GM18867 (cell line): ENCODE results near the gene ZMIZ1.

ENCODE experiments used
- ATAC-seq: cut with Tn5 transposase; IDR thresholded peaks from one replicate; pipeline ENCODE4 v1.9.1; 2021; ENCODE audit warnings: mild to moderate bottlenecking, moderate library complexity; ENCODE audit not compliant: unreplicated experiment

Gene ZMIZ1

DNA sequence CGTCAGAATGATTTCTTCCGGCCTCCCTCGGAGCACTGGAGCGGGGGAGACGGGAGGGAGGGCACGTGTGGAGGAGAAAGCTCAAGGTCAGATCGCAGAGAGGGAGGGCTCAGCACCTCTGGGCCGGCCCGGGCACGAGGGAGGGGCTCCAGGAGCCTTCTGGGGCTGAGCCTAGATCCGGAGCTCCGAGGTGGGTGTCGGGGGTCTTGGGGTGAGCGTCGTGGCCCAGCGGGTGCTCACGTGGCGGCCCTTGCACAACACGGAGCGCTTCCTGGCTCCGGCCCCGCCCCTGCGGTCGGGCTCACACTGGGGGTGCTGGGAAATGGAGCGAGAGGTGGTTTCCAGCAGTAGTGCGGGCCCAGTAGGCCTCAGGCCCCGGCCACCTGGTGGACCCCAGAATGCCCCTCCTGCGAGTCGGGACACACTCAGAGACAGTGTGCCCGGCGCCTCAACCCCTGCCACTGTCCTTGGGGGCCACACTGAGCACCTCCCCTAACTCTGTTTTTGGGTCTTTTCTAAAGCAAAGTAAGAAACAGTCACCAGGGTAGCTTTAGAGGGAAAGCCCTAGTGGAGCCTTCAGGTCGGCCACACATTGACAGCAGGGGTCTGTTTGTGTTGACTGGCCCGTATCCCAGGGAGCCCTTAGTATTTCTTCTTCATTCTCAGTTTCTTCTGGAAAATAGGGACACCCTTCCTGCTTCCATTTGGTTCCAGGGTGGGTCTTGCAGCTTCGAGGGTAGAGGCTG, 279.3 kb downstream of the ZMIZ1 start:
- ATAC-seq: peak; percentile 77

DNA sequence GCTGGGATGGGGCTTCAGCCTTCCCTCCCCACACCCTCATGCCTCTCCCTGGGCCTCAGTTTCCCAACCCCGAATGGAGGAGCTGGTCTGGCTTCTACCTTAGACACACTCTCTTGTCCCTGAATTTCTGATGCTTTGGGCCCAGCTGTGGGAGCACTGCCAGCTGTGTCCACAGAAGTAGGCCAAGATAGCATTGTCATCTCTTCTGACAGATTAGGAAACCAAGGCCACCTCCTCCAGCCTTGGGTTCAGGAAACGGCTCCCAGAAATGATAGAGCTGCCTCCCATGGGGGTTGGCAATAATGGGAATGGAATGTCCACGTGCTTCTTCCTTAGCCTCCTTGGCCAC, 279.8 kb downstream of the ZMIZ1 start:
- ATAC-seq: no peak

DNA sequence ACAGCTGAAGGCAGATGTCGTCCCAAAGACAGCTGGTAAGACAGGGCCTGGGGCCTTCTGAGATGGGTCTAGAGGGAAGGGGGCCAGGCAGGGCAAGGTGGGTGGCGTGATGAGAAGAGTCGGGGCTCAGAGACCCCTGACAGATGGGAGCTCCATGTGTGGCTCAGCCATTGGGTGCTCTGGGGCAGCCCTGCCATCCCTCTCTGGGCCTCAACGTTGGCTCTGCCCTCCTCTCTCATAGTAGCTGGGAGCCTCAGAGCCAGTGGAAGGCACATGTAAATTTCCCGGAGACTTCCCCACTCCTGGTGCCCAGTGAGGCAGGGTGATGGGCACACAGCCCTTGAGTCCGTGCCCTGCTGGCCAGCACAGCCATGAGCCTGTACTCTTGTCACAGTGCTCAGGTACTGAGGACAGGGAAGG, 280.3 kb downstream of the ZMIZ1 start:
- ATAC-seq: no peak

DNA sequence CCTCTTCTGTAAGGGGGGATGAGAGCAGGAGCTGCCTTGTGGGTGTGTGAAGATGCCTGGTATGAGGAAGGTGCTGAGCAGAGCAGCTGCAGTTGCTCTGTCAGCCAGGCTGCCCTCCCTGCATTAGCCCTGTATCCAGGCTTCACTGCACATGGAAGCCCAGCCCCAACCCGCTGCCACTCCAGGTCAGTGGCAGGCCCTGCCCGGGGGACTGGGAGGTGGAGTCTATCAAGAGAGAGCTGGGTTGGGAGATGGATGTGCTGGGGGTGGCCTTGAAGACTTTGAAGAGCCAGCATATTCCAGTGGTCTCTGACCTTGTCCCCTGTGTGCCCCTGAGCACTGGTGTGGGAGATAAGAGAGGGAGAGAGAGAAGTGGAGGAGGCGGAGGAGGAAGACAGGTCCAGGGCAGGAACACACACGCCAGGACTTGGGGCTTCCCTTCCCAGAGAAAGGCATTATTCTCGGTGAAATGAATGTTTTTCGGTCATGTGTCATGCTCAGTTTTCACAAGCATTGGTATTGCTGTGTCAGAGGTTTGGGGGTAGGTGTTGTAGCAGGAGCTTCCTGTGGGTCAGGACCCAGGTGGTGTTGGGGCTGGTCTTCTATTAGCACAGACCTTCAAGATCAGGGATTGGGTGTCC, 281.1 kb downstream of the ZMIZ1 start:
- no peak for ATAC-seq

DNA sequence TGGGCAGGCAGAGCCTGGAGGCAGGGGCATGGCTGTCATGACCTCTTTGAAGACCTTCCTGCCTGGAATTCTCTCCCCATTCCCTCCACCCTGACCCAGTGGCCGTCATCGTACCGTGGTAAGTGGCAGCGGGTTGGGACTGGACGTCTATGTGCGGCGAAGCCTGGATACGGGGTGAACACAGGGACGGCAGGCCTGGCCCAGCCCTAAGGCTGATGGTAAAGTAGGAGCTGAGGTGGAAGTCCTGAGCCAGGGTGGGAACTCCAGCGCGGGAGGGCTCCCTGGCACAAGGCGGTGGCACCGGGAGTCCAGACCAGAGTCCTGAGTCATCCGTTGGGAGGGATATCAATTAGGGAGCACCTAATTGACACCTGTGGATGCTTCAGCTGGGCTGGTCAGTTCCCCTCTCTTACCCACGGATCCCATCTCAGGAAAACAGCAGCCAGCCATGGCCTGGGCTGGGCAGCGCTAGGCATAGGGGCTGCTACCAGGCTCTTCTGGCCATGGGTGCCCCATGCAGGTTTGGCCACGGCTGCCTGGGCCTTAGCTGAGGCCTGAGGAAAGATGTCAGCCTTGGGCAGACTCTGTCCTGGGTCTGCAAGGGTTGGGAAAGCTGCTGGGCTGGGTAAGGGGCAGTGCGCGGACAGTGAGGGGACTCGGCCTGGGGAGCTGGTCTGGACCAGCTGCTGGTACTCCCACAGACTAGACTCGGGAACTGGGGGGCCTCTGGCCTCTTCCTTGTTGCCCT, 281.8 kb downstream of the ZMIZ1 start:
- ATAC-seq: no peak

DNA sequence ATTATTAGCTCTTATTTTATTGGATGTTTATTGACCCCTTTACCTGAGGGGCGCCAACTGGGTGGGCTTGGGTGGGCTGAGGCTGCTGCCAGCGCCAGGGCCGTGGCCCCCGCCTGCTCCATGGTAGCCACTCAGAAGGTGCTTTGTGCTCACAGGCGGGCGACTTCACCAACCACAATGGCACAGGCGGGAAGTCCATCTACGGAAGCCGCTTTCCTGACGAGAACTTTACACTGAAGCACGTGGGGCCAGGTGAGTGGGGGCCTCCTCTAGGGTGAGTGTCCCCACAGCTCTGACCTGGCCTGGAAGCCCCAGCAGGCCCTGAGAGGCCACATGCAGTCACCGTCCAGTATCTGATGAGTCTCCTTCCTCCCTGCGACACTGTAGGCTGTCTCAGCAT, 282.6 kb downstream of the ZMIZ1 start:
- no peak for ATAC-seq

DNA sequence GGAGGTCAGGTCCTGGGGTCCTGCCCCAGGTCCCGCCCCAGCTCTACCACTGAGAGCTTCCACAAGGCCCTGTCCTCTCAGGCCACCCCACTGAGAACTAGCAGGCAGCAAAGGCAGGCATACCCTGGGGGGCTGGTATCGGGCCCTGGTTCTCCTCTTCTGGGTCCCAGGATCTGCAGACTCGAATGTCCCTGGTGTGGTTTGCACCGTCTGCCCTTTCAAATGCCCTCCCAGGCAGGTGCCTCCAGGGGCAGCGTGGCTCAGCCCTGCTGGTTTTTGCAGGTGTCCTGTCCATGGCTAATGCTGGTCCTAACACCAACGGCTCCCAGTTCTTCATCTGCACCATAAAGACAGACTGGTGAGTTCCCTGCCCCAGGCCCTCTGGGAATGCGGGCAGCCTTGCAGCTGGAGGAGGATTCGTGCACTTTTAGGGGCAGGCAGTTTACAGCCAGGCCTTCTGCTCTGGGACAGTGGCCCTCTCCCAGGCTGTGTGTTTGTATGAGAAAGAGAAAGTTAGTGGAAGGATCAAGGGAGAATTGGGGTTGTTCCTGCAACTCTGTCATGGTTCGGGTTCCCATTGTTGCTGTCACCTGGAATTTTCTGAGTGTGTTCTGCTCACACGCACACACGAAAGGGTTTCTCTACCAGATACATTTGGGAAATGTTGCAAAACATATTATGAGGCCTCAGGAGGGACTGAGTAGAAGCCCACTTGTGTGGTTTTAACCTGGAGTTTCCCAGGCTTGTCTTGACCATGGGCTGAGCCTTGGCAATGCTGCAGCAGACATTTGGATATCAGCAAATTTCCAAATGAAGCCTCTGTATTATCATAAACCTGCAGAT, 283.5 kb downstream of the ZMIZ1 start:
- ATAC-seq: no peak

DNA sequence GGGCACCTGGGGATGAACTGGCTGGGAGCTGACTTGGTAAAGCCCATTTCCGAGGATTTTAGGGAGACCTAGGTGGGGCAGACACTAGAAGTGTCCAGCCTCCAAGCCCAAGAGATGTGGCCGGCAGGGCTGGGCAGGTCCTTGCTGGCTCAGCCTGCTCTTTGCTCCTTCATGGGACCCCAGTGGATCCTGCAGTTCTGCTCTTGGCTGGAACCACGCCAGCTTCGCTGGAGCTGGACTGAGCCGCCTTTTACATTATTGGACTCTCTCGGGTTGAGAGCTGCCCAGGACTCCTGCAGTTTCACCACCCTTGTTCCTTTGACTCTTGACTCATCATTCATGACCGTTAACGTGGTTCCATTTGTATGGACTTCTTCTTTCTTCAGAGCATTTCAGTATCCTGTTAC, 284.2 kb downstream of the ZMIZ1 start:
- no peak for ATAC-seq

DNA sequence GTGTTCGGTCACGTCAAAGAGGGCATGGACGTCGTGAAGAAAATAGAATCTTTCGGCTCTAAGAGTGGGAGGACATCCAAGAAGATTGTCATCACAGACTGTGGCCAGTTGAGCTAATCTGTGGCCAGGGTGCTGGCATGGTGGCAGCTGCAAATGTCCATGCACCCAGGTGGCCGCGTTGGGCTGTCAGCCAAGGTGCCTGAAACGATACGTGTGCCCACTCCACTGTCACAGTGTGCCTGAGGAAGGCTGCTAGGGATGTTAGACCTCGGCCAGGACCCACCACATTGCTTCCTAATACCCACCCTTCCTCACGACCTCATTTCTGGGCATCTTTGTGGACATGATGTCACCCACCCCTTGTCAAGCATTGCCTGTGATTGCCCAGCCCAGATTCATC, 285.0 kb downstream of the ZMIZ1 start:
- no peak for ATAC-seq

DNA sequence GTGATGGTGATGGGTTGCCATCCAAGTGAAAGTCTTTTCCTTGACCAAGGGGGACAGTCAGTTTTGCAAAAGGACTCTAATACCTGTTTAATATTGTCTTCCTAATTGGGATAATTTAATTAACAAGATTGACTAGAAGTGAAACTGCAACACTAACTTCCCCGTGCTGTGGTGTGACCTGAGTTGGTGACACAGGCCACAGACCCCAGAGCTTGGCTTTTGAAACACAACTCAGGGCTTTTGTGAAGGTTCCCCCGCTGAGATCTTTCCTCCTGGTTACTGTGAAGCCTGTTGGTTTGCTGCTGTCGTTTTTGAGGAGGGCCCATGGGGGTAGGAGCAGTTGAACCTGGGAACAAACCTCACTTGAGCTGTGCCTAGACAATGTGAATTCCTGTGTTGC, 285.4 kb downstream of the ZMIZ1 start:
- ATAC-seq: no peak

DNA sequence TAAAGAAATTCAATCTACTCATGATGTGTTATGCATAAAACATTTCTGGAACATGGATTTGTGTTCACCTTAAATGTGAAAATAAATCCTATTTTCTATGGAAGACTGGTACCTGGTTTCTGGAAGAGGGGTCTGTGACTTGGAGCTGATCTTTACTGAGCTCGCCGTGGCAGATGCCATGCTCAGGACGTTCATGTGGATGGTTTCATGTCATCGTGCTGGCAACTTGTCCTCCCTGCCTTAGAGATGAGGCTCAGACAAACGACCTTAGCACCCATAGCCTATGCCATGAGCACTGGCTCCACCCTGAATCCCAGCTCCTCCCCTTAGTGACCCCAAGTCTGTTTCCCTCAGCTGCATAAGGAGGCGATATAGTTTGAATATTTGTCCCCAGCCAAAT, 285.8 kb downstream of the ZMIZ1 start:
- ATAC-seq: no peak

DNA sequence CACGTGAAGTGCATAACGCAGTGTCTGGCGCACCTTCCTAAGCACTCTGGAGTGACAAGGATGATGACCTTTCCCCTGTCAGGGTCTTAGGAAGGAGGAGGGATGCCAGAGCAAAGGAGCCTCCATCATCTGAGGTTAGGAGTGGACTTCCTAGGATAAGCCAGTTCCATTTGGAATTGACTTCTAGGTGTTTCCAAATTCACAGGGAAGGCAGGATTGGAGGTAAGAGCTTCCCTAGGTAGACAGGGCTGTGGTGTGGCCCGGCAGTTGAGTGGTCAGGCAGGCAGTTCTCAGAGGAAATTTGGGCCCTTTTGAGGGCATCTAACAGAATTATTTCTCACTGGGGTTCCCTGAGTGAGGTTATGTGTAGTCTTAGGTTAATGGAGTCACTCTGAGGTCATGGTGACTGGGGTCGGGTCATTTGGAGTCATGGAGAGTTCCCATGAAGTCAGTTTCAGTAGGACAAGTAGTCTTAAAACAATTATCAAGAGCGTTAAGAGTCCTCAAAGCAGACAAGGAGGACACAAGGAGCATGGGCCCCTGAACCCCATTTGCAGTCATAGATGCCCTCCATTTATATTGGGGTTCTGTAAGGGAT, 286.8 kb downstream of the ZMIZ1 start:
- ATAC-seq: no peak

DNA sequence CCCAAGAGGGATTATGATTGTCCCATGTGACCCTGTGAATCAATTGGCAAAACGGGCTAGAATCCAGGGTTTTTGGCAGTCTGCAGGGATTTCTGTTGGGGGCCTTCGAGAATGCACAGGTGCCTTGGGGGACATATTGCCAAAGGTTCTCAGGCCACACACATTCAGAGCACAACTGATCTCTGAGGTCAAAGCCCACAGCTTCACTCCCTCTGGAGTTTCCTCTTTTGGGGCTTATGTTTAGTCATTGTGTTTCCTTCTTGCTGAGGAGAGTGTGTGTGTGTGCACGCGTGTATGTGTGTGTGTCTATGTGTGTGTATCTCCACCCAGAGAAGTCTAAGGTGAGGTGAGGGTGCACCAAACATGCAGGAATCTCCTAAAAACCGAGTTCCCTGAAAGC, 287.3 kb downstream of the ZMIZ1 start:
- no peak for ATAC-seq

DNA sequence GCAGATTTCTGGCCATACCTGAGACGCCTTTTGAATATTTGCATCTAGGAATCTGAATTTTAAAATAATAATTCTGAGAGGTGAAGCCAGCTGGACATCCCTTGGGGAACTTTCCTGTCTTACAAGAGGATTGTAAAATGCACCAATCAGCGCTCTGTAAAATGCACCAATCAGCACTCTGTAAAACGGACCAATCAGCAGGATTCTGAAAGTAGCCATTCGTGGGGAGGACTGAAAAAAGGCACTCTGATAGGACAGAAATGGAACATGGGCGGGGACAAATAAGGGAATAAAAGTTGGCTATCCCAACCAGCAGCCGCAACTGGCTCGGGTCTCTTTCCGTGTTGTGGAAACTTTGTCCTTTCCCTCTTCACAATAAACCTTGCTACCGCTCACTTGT, 288.4 kb downstream of the ZMIZ1 start:
- ATAC-seq: no peak

DNA sequence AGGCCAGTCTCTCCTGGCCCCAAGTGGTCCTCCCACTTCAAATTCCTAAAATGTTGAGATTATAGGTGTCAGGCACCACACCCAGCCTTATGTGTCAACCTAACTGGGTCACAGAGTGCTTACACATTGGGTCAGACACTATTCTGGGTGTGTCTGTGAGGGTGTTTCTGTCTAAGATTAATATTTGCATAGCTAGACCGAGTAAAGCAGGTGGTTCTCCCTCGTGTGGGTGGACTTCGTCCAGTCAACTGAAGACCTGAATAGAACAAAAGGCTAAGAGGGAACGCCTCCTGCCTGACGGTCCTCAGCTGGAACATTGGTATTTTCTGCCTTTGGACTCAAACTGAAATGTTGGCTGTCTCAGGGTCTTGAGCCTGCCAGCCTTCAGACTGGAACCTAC, 290.0 kb downstream of the ZMIZ1 start:
- no peak for ATAC-seq

DNA sequence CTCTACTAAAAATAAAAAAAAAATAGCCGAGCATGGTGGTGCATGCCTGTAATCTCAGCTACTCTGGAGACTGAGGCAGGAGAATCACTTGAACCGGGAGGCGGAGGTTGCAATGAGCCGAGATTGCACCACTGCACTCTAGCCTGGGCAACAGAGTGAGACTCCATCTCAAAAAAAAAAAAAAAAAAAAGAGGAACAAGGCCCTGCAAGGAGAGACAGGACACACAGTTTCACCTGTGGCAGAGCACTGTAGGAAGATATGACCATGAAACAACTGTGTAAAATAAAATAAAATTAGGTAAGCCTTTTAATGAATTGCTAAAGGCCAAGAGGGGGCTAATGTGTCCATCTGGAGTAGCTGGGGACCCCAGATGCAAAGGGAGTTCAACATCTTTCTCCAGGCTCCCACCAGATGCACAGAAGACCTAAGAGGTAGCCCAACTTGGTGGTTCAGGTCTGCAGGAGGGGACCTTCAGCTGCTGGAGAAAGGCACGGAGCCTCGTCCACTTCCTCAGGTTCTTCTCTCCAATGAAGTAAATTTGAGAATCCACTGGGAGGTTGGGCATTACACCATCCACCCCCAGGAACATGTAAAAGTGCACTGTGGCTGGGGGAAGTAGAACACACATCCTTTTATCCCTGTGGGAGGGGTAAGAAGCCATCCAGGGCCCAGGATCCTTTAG, 291.2 kb downstream of the ZMIZ1 start:
- no peak for ATAC-seq

DNA sequence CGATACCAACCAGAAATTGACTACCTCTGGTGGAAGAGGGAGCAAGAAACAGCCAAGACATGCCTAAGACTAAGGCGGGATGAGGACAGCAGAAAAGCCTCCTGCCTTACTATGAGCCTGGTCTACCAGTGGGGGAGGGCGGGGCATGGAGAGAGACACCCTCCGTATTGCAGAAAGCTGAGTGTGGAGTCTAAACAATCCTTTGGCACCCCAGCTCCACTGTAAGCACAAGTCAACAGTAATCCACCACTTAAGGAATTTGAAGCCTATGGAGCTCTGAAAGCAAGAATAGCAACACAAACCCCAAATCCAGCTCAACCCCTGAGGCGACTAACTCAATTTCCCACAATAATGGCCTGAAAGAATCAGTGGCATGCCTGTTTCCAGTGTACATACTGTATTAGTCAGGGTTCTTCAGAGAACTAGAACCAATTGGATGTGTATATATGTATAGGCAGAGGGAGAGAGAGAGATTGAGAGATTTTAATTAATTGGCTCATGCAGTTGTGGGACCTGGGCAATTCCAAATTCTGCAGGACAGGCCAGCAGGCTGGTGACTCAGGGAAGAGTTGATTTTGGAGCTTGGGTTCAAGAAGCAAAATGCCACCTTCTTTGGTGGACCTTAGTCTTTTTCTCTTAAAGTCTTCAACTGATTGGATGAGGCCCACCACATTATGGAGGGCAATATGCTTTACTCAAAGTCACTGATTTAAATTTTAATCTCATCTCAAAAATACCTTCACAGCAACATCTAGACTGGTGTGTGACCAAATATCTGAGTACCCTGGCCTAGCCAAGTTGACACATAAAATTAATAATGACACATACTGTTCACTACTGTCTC, 292.0 kb downstream of the ZMIZ1 start:
- ATAC-seq: no peak

DNA sequence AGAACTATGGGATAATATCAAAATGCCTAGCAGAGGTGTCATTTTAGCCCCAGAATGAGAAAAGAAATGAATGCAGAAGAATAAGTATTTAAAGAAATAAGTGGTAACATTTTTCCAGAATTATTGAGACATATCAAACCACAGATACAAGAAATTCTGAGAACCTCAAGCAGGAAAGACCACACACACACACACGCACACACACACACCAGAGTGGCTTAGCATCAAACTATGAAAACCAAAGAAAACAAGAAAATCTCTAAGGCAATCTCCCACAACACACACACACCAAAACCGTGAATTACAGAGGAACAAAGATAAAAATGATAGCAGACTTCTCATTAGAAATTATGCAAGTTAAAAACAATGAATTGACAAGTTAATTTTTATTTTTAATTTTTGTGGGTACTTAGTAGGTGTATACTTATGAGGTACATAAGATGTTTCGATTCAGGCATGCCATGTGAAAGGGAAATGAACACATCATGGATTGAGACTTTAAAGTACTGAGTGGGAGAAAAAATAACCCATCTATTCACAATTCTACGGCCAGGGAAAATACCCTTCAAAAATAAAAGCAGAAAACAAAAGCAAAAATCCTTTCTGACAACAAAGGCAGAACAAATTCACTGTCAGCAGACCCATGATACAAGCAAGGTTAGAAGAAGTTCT, 293.1 kb downstream of the ZMIZ1 start:
- no peak for ATAC-seq
